ENCODE measurements around the gene CLHC1.
"Not testable (repeated sequence)": the region's sequence is repeated elsewhere in the genome, so short reads cannot be mapped to it uniquely, and the experiment has no call there.

Gene CLHC1

DNA sequence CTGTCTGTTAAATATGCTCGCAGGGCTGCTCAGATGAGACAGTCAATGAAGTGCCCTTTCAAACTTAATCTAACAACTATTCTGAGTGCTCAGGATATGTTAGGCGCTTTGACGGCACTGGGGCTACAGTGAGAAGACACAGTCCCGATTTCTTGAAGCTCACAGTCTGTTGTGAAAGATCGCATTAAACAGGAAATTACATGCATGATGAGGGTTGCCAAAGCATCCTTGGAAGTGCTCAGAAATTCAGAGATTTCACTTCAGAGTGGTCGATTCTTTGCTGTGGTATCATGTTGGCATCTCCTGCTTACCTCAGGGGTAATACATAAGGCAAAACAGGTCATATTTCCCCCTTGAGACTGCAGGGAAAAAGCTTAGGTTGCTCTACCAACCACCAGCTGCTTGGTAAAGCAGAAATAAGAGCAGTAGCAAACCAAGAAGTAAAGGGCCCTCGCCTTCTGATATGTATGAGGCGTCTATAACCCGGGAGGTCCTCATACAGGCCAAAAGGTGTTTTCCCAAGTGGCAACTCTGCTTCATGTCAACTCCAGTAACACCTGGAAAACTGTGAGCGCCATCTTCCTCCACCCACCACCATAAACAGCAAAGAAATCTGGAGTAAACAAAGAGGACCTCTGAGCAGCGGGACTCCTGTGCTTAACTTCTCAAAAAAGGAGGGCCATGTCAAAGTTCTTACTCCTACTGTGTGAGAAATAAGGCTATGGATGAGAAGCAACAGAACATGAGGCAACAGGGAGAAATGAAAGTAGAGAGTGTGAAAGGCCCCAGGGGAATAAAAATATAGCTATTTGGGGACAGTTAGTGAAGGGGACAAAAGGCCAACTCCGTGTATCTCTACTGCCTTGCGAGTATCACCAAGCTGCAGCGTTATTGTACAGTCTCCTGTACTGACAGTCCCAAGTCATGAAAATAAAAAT, 79.3 kb downstream of the CLHC1 start:
- no peak for FAIRE-seq

DNA sequence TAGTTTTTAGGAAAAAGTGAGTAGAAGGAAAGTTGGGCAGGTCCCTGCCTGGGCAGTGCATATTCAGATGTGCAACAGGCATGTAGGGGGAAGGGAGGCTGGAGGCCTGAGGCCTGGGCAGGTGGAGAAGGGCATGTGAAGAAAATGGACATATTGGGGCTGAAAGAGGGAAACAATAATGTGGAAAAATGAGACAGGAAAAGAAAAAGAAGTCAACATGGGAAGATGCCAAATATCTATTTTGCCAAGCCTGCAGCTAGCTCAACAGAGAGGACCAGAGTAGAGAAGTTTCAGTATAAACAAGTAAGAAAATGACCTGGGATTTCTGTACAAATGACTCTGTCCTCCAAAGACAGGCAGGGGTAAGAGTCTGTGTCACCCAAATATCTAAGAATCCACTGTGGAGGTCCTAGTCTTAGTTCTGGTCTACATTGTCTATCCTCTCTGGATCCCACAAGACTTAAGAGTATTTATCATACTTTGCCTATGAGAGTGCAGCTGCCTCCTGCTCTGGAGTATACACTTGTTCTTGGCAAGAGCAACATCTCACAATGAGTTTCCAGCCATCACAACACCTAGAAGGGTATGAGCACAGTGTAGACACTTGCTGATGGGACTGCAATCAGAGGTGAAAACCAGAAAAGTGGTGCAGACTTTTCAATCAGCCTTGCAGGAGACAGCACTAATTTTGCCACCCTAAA, 80.2 kb downstream of the CLHC1 start:
- FAIRE-seq, result no peak

DNA sequence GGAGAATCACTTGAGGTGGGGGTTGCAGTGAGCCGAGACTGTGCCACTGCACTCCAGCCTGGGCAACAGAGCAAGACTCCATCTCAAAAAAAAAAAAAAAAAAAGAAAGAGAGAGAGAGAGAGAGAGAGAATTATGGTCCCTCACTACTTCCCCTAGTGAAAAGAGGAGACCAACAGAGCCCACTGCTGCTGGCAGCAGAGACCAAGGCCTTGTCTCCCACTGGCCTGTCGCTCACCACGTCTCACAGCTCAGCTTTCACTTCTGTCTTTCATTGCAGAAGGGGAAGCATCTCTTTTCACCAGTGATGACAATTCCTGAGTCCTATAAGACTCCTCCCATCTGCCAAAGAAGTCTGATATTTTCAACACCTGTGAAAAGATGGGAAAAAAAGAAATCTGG, 81.3 kb downstream of the CLHC1 start:
- FAIRE-seq, result no peak

DNA sequence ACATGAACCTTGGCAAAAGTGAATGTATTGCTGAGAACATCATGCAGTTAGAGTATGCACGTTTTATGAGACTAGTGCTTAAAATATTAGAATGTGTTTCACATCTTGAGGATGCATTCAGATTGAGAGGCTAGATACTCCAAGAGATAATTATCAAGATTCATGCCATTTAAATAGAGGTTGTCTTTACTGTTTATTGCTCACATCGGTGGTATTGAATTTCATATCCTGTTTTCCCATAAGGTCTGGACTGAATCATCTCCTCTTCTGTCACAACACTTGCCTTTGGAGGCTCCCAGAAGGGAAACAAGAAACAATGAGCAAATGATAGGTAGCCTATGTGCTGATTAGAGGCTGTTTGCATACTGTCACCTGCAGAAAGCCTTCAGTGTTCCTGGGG, 83.8 kb downstream of the CLHC1 start:
- no peak for FAIRE-seq

DNA sequence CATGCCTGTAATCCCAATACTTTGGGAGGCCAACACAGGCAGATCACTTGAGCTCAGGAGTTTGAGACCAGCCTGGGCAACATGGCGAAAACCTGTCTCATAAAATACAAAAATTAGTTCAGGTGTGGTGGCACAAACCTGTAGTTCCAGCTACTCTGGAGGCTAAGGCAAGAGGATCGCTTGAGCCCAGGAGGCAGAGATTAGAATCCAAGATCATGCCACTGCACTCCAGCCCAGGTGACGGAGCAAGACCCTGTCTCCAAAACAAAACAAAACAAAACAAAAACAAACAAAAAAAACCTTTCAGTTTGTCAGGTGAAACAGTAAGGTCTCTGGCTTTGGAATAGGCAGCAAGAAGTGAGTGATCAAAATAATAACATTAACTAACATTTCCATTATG, 84.6 kb downstream of the CLHC1 start:
- no peak for FAIRE-seq

DNA sequence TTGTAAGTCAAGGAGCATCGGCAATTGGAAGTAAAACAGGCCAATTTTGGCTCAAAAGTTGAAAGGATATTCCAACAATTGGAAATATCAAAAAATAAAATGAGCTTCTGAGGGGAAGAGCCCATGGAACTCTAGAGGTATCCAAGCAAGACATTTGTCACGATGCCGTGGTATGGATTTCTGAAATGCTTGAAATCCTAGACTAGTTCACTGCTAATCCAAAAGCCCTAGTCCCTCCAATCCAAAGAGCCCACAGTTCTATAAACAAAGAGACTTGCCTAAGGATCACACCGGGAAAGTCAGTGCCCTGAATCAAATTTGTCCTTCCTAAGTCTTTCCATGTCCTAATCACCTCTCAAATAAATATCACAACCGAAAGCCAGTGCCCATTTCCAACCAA, 85.1 kb downstream of the CLHC1 start:
- no peak for FAIRE-seq

DNA sequence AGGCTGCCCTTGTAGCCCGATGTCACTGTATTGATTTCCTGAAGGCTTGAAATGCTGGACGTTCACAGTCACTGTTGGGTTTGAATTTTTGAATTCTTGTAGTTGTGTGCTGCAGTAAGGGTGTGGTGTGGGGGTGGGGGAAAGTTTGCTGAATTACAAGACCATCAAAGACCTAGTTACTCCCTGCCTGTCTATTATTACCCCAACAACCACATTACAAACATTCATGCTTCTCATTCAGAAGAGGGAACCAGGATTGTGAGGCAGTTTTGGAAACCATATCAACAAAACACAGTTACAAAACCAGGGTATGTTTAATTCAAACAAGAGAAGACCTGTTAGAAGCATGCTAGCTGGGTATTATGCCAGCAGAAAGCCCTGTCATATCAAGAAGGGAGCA, 85.8 kb downstream of the CLHC1 start:
- FAIRE-seq, result no peak

DNA sequence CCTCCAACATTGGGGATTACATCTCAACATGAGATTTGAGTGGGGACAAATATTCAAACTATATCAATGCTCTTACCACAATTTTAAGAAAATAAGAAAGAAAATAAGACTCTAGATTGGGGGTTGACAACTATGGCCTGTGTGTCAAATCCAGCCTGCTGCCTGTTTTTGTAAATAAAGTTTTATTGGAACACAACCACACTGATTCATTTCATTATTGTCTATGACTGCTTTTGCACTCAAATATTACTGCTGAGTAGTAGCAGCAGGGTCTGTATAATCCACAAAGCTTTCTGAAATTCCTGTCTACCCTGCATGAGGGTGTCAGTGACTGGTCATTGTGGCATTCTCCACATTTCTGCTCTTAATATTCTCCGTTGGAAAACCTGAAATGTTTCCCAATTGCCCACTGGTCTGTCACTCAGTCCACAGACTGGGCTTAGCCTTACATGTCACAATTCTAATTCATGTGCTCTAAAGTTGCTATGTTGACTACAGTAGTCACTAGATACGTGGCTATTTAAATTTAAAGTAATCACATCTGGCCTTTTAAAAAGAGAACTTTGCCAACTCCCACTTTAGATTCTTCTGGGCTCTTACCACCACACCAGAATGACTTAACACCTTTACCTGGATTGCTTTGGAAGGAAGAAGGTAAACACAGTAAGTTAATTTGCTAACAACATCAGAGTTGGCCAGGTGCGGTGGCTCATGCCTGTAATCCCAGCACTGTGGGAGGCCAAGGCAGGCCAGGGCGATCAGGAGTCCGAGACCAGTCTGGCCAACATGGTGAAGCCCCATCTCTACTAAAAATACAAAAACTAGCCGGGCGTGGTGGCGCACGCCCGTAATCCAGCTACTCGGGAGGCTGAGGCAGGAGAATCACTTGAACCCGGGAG, 86.9 kb downstream of the CLHC1 start:
- FAIRE-seq, result no peak

DNA sequence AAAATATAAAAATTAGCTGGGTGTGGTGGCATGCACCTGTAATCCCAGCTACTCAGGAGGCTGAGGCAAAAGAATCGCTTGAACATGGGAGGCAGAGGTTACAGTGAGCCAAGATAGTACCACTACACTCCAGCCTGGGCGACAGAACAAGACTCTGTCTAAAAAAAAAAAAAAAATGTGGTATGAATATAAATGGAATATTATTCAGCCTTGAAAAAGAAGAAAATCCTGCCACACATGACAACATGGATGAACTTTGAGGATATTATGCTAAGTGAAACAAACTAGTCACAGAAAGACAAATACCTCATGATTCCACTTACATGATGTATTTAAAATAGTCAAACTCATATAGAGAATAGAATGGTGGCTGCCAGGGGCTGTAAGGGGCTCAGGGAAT, 88.4 kb downstream of the CLHC1 start:
- FAIRE-seq, result not testable (repeated sequence)

DNA sequence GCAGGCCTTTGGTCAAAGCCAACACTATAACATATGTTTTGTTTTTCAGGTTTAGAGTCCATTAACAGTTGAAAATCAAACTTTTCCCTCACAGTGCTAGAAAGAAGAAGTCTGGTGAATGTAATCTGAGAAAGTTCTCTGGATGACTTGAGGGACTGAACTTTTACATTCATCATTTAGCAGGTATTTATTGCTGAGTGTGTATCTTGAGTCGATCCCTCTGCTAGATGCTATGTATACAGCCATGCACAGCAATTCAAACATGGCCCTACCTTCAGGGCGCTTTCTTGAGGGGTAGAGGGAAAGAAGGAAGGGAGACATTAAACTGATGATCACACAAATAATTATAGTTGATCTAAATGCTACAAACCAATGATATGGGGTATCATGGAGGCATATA, 89.6 kb downstream of the CLHC1 start:
- no peak for FAIRE-seq

DNA sequence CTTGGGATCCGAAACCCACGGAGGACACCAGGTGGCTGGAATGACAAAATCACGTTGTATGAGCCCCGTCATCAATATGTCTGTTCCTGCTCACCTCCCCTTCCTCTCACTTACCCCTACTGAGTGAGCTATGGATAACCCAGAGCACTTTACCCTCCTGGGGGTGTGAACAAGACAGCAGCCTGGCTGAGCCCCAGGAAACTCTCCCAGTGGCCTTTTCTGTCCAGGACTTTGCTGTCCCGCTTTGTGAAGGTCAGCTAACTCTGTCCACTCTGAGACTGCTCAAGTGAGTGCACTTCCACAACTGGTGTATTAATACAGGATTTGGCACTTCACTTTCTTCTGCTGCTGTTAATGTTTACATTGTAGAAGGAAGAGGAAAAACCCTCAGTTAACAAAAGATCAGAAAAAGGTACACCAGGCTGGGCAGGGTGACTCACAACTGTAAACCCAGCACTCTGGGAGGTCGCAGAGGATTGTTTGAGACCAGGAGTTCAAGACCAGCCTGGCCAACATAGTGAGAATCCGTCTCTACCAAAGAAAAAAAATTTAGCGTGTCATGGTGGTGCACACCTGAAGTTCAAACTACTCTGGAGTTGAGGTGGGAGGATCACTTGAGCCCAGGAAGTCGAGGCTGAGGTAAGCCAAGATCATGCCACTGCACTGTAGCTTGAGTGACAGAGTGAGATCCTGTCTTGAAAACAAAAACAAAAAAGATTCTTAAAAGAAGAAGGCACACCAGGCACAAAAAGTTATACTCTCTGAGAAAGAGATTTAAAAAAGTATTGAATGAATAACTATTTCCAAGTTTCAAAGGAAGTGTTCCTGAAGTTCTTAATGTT, 90.3 kb downstream of the CLHC1 start:
- FAIRE-seq, result no peak

DNA sequence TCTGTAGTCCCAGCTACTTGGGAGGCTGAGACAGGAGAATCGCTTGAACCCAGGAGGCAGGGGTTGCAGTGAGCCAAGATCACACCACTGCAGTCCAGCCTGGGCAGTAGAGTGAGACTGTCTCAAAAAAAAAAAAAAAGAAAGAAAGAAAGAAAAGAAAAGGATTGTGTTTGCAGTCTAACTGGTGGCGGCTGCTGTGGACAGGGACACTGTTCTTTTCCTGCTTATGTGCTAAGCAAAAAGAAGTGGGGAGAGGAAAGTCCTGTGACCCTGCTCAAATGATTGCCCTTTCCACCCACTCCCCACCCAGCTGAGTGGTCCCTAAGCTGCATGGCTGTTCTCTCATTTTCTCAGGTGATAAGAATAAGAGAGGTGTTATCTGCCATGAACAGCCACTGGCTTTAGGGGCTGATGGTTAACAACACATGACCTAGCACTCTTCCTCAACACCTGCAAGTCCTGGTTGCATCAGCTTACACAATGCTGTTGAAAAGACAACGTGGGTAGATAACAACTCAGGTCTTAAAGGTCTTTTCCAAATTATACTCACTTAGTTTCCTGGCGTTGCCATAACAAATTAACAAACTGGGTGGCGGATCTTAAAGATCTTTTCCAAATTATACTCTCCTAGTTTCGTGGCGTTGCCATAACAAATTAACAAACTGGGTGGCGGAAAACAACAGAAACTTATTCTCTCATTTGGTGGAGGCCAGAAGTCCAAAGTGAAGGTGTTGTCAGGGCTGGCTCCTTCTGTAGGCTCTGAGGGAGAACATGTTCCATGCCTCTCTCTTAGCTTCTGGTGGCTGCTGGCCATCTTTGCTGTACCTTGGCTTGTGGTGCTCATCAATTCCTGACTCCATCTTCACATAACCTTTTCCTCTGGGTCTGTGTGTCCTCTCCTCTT, 91.5 kb downstream of the CLHC1 start:
- no peak for FAIRE-seq

DNA sequence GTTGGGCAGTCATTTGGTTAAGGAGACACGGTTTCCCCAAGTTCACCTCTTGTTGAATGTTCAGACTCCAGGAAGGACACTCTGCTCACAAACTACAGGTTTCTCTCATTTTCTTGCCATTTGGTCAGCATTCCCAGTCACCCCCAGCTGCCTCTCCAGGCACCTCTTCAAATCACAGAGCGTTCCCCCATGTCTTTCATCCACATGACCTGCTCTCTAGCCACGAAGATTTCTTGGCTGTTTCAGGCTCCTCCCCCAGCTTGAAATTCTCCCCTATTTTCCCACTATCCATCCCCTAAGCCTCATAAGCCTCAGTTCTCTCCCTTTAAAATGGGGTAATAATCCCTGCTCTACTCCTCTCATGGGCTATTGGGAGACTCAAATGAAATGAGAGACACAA, 92.8 kb downstream of the CLHC1 start:
- no peak for FAIRE-seq

DNA sequence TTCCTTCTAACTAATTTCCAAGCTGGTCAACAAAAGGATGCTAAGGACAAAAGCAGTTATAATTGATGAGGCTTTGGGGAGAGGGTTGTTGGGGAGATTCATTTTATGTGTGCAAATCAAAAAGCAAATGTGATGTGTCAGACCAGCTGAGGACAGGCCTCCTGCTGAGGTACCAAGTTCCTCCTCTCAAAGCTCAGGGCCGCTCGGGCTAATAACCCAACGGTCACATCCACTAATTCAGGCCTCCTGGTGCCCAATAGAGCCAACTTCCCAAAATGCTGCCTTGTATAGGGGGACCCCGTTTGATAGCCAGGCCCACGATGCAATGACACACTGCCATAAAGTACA, 93.2 kb downstream of the CLHC1 start:
- no peak for FAIRE-seq

DNA sequence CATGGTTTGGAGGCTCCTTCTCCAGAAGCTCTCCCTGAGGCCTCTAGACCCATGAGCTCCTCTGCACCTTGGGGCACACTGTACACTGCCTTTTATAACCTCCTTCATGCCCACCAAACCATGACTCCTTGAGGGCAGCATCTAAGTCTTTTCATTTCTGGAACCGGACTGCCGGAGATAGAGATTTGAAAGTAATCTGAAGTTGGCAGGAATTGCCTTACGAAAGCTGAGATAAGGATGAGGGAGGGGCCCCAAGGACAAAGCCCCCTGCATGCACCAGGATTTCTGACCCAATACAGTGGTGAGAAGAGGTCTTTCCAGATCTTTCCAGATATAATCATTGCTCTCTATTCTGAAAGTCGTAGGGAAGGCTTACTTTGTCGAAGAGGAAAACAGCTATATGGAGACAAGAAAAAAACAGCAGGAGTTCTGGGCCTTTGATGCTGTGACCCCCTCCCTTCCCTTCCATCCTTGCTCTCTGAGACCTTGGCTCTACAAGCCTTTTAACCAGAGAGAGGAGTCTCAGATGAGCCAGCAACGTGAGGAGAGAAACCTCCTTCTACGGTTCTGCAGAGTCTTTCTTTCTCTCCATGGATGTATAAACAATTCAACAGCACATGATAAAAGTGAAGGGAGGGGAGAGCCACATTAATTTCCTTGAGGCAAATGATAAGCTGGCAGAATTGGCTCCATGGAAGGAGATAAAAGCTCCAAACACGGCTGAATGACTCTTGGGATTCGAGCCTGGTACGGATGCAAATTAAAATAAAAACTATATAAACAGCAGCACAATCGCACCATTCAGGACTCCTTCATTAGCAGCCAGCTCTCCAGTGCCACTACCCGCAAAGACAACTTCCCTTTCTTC, 93.8 kb downstream of the CLHC1 start:
- FAIRE-seq, result no peak

DNA sequence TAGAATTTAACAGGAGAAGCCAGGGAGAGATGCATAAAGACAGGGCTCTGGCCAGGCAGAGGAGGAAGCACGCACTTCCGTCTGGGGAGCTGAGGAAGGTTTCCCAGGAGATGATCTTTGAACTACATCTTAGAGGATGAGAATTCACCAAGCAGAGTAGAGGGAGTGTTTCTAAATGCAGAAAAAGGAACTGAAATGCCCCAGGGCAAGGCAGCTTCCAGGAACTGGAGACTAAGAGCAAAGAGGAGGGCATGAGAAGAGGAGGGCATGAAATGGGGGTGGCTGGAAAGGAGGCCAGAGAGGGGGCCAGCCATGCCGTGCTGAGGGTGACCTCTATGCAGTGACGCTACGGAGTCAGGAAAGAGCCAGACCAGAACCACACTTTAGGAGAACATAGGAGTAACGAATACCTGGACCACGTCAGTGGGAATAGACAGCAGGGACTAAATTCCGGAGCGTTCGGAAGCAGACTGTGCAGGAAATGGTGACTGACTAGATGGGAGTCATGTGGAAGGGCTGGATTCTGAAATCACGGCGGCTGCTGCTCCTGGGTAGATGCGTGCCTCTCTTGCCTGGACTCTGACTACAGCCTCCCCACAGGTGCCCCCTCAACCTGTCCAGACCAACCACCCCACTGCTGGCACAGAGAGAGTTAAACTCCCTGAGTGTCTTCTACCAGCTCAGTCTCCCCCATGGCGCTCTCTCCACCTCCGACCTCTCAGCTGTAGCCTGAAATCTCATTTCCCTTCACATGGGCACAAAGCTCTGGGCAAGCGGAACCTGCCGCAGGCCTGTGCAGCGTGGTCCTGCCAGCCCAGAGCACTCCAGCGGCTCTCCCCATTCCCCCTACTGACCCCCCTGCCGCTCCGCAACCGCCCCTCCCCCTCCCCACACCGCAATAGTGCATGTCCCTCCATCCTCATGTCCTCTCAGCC, 94.8 kb downstream of the CLHC1 start:
- FAIRE-seq, result no peak

DNA sequence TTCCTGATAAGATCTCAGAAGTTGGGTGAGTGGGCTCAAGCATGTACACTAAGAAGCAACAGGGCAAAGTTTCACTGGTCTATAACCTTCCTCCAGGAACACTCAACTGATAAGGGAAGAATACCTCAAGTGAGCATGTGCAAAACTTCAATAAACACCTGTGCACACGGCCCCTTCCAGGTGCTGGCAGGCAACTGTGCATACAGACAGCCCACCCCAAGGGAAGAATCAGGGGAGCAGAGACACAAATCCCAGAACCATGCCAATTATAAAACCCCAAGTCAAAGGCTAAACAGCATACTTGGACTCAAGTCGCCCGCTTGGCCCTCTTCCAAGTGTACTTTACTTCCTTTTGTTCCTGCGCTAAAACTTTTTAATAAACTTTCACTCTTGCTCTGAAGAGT, 96.0 kb downstream of the CLHC1 start:
- FAIRE-seq, result no peak

DNA sequence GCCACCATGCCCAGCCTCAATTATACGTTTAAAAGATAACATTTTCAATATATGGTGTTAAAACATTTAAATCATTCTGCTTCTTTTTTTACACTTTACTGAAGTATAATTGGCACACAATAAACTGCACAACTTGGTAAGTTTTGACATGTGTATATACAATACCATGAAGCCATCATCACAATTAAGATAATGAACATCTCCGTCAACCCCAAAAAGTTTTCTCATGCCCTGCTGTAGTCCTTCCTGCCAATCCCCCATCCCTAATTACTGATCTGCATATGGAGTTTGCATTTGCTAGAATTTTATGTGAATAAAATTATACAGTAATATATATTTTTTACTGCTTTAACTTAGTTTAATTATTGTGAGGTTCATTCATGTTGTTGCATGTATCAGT, 96.6 kb downstream of the CLHC1 start:
- no peak for FAIRE-seq

DNA sequence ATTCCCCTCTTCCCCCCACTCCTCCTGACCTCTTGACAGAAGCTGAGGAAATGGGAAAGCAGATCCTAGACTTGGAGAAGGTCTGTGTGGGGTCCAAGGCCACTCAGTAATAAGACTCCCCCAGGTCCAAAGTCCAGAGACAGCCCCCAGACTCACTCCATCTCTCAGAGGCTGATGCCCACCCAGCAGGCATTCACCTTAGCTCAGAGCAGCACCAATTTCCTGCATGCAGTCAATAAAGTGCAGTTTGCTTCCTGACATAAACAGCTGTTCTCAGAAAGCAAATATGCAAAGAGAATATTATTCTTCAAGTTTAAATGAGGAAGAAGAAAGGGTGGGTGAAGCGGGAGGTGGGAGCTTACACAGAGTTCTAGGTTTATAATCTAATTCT, 97.8 kb downstream of the CLHC1 start:
- FAIRE-seq, result no peak

Data from A204.1 (cell line).